HEK293 (cell line): ENCODE results near the gene GTSF1L.

Experiments used
- CTCF ChIA-PET: fragments of 350-600 bp; formaldehyde crosslinking; extraction: SDS; loops from one replicate; lab custom pipeline; 2021; ENCODE audit warnings: antibody characterized with exemption; lab: Yijun Ruan, JAX
- POLR2A ChIA-PET: fragments of 300-600 bp; formaldehyde crosslinking; extraction: SDS; loops from one replicate; lab custom pipeline; 2020; ENCODE audit warnings: antibody characterized with exemption, inconsistent platforms; lab: Yijun Ruan, JAX
- H3K27ac ChIP-seq: fragments of 200-500 bp; sonication (Bioruptor generic); 2 replicates; pipeline ENCODE4 v1.5.1; 2014; ENCODE audit warnings: low read depth, low read length, control low read depth, inconsistent platforms; ENCODE audit errors: extremely low read depth
- H3K36me3 ChIP-seq, 2 experiments: fragments of 200-500 bp in 1 of 2; sonication (Bioruptor generic) in 1 of 2; 1 replicate in 1 of 2; 2 replicates in 1 of 2; pipeline ENCODE4 v1.5.1; 2014 to 2017; ENCODE audit warnings: inconsistent platforms in 2 of 2, low read length in 2 of 2; ENCODE audit not compliant: control insufficient read depth in 2 of 2, insufficient read depth in 1 of 2
- H3K4me1 ChIP-seq: fragments of 200-500 bp; sonication (Bioruptor generic); 2 replicates; pipeline ENCODE4 v1.5.1; 2014; ENCODE audit warnings: mild to moderate bottlenecking, low read length, inconsistent platforms; ENCODE audit not compliant: control insufficient read depth, insufficient read depth
- H3K4me3 ChIP-seq: 2 replicates; pipeline ENCODE4 v1.5.1; 2011; ENCODE audit warnings: low read depth, mild to moderate bottlenecking, control low read depth, low read length, moderate library complexity
- H3K9me3 ChIP-seq: fragments of 200-500 bp; sonication (Bioruptor generic); 2 replicates; pipeline ENCODE4 v1.5.1; 2014; ENCODE audit warnings: low read depth, low read length, inconsistent platforms; ENCODE audit not compliant: control insufficient read depth, insufficient read depth
- EGR2 ChIP-seq: fragments of 450-650 bp; formaldehyde crosslinking; IDR thresholded peaks from 2 replicates; pipeline ENCODE4 v1.5.1; 2016; ENCODE audit warnings: low read depth, missing biosample characterization, missing genetic modification characterization
- GLI4 ChIP-seq: fragments of 450-650 bp; formaldehyde crosslinking; IDR thresholded peaks from 2 replicates; pipeline ENCODE4 v1.5.1; 2016; ENCODE audit warnings: missing biosample characterization, missing genetic modification characterization
- GLIS2 ChIP-seq: fragments of 450-650 bp; formaldehyde crosslinking; IDR thresholded peaks from 2 replicates; pipeline ENCODE4 v1.5.1; 2016; ENCODE audit warnings: missing biosample characterization, missing genetic modification characterization
- IKZF3 ChIP-seq: fragments of 450-650 bp; IDR thresholded peaks from 2 replicates; pipeline ENCODE4 v1.5.0; 2018; ENCODE audit warnings: missing biosample characterization, mild to moderate bottlenecking, missing genetic modification characterization, moderate library complexity
- KLF17 ChIP-seq: fragments of 450-650 bp; formaldehyde crosslinking; IDR thresholded peaks from 2 replicates; pipeline ENCODE4 v1.5.1; 2016; ENCODE audit warnings: missing biosample characterization, missing genetic modification characterization
- SP7 ChIP-seq: fragments of 450-650 bp; formaldehyde crosslinking; IDR thresholded peaks from 2 replicates; pipeline ENCODE4 v1.5.1; 2016; ENCODE audit warnings: missing biosample characterization, missing genetic modification characterization
- ZBTB21 ChIP-seq: fragments of 450-650 bp; formaldehyde crosslinking; IDR thresholded peaks from 2 replicates; pipeline ENCODE4 v1.5.1; 2017; ENCODE audit warnings: missing biosample characterization, missing genetic modification characterization
- ZNF175 ChIP-seq: fragments of 450-650 bp; formaldehyde crosslinking; IDR thresholded peaks from 2 replicates; pipeline ENCODE4 v1.5.1; 2016; ENCODE audit warnings: missing biosample characterization, missing genetic modification characterization
- ZNF280D ChIP-seq: fragments of 450-650 bp; formaldehyde crosslinking; IDR thresholded peaks from 2 replicates; pipeline ENCODE4 v1.5.1; 2016; ENCODE audit warnings: missing biosample characterization, missing genetic modification characterization
- ZNF37A ChIP-seq: fragments of 450-650 bp; IDR thresholded peaks from 2 replicates; pipeline ENCODE4 v1.5.1; 2018; ENCODE audit warnings: missing biosample characterization, missing genetic modification characterization
- ZNF529 ChIP-seq: fragments of 450-650 bp; formaldehyde crosslinking; IDR thresholded peaks from 2 replicates; pipeline ENCODE4 v1.5.1; 2017; ENCODE audit warnings: missing genetic modification characterization, missing biosample characterization; ENCODE audit not compliant: insufficient replicate concordance
- ZNF544 ChIP-seq: fragments of 450-650 bp; formaldehyde crosslinking; IDR thresholded peaks from 2 replicates; pipeline ENCODE4 v1.5.0; 2017; ENCODE audit warnings: missing biosample characterization, missing genetic modification characterization
- ZNF548 ChIP-seq: fragments of 450-650 bp; formaldehyde crosslinking; IDR thresholded peaks from 2 replicates; pipeline ENCODE4 v1.5.1; 2016; ENCODE audit warnings: missing biosample characterization, missing genetic modification characterization
- ZNF555 ChIP-seq: fragments of 450-650 bp; formaldehyde crosslinking; conservative IDR thresholded peaks from 2 replicates; pipeline ENCODE4 v1.5.1; 2017; ENCODE audit warnings: missing biosample characterization, mild to moderate bottlenecking, missing genetic modification characterization, inconsistent platforms
- ZNF623 ChIP-seq: fragments of 450-650 bp; formaldehyde crosslinking; IDR thresholded peaks from 2 replicates; pipeline ENCODE4 v1.5.1; 2016; ENCODE audit warnings: missing biosample characterization, missing genetic modification characterization
- ZNF658 ChIP-seq: fragments of 450-650 bp; formaldehyde crosslinking; IDR thresholded peaks from 2 replicates; pipeline ENCODE4; 2016; ENCODE audit warnings: missing biosample characterization, missing genetic modification characterization
- ZNF707 ChIP-seq: fragments of 450-650 bp; formaldehyde crosslinking; IDR thresholded peaks from 2 replicates; pipeline ENCODE4 v1.5.1; 2016; ENCODE audit warnings: missing biosample characterization, missing genetic modification characterization
- ZNF768 ChIP-seq: fragments of 450-650 bp; formaldehyde crosslinking; IDR thresholded peaks from 2 replicates; pipeline ENCODE4 v1.5.1; 2018; ENCODE audit warnings: missing biosample characterization, mild to moderate bottlenecking, missing genetic modification characterization

GTSF1L gene

GRCh38 chr20:43715044-43715443 is 11.8 kb downstream of the GTSF1L start:
- H3K36me3 ChIP-seq: peaks cover 0 to 74% of the 10 kb centered on the region in 2 experiments; a peak in 2 of 3 replicates
- no peaks in the 10 kb centered on the region for H3K9me3 ChIP-seq
- H3K4me1 ChIP-seq: no peaks in the 10 kb centered on the region
- ChIA-PET POLR2A (no interaction called here), CTCF (interaction anchor here (1.6 kb wide), 1 partner anchor 176 kb away, joined by 3 read pairs; no protein-coding TSS in a partner anchor)
- H3K4me3 ChIP-seq: no peak overlapping the region
- H3K27ac ChIP-seq: no peak overlapping the region
- TF ChIP-seq ZNF658 (no peak), ZNF623 (peak; percentile 25; the same call in 1 of the 2 replicates), GLIS2 (0 out of 2 replicates have a peak, but pooled peaks have one; percentile 13)

GRCh38 chr20:43711098-43711654 is 15.6 kb downstream of the GTSF1L start:
- POLR2A ChIA-PET: interaction anchor here (0.6 kb wide), 1 partner anchor 100 kb away, joined by 8 read pairs; no protein-coding TSS in a partner anchor
- Histone ChIP-seq H3K4me3 (no peak overlapping the region), H3K36me3 (peaks cover 19 to 96% of the 10 kb centered on the region in 2 experiments), H3K9me3 (no peaks in the 10 kb centered on the region), H3K27ac (no peak overlapping the region), H3K4me1 (no peaks in the 10 kb centered on the region)
- CTCF ChIA-PET: no interaction called here
- no peak for TF ChIP-seq GLI4 (tag by site-specific recombination)
- no peak for TF ChIP-seq ZBTB21 (tag by site-specific recombination)
- TF ChIP-seq ZNF175 (tag by site-specific recombination): no peak
- TF ChIP-seq ZNF707: no peak
- no peak for TF ChIP-seq ZNF544 (tag by site-specific recombination)
- TF ChIP-seq EGR2 (tag by site-specific recombination): peak; percentile 42; the same call in 1 of the 2 replicates

GRCh38 chr20:43710370-43711044 is 16.3 kb downstream of the GTSF1L start:
- Histone ChIP-seq H3K4me1 (no peaks in the 10 kb centered on the region), H3K9me3 (no peaks in the 10 kb centered on the region), H3K36me3 (peaks cover 26 to 94% of the 10 kb centered on the region in 2 experiments)
- TF ChIP-seq ZNF768 (tag by site-specific recombination) (no peak), ZNF37A (tag by site-specific recombination) (no peak), ZNF280D (tag by site-specific recombination) (no peak), IKZF3 (tag by site-specific recombination) (no peak), ZNF529 (tag by site-specific recombination) (no peak), KLF17 (no peak), SP7 (tag by site-specific recombination) (no peak), ZNF548 (tag by site-specific recombination) (no peak), ZNF555 (tag by site-specific recombination) (no peak)
- TF ChIP-seq, all 188 proteins: peak for 0
- Histone ChIP-seq H3K27ac (no peak overlapping the region), H3K4me3 (no peak overlapping the region)
- CTCF ChIA-PET: no interaction called here
- POLR2A ChIA-PET: no interaction called here
